ENCODE results near the gene BOD1L1. TPM values are rescaled to one million over a fixed set of nuclear protein-coding genes. Genes with fewer than 3 reads are reported as not detected.

The BOD1L1 gene
- total RNA-seq, 2 experiments from 2014 or later, result 32.2 to 34.8 TPM

- no peaks in the 10 kb centered on the region for H3K9me3 Mint-ChIP-seq
- CTCF ChIA-PET, result interaction anchor here (0.6 kb wide), 1 partner anchor 820 kb away, joined by 3 read pairs; no protein-coding TSS in a partner anchor
- peaks cover 64% of the 10 kb centered on the region for H3K27me3 Mint-ChIP-seq
- H3K27ac Mint-ChIP-seq, result no peak overlapping the region
- DNase-seq, result no peak
- H3K36me3 Mint-ChIP-seq (ENCODE audit: low read depth), result peaks cover 16% of the 10 kb centered on the region
- peak overlapping the region; percentile 55 for H3K4me3 Mint-ChIP-seq
- peaks cover 41% of the 10 kb centered on the region for H3K4me1 Mint-ChIP-seq
- POLR2A ChIA-PET, result no interaction called here
These were observed 81.2 kb downstream of the BOD1L1 start for GRCh38 chr4:13546142-13546940.

GRCh38 chr4:13545394-13545808 lies 82.1 kb downstream of the BOD1L1 start:
- Mint-ChIP-seq H3K9me3 (no peaks in the 10 kb centered on the region), H3K27me3 (peaks cover 66% of the 10 kb centered on the region), H3K4me3 (peak overlapping the region; percentile 57), H3K4me1 (peaks cover 43% of the 10 kb centered on the region), H3K36me3 (ENCODE audit: low read depth) (peaks cover 16% of the 10 kb centered on the region), H3K27ac (peak overlapping the region; percentile 6)
- DNase-seq, result no peak
- POLR2A ChIA-PET, result no interaction called here
- CTCF ChIA-PET, result no interaction called here

GRCh38 chr4:13544606-13545393 lies 82.7 kb downstream of the BOD1L1 start:
- peak overlapping the region; percentile 57 for H3K4me3 Mint-ChIP-seq
- peak; percentile 48 for DNase-seq
- H3K9me3 Mint-ChIP-seq, result no peaks in the 10 kb centered on the region
- H3K4me1 Mint-ChIP-seq, result peaks cover 47% of the 10 kb centered on the region
- peaks cover 16% of the 10 kb centered on the region for H3K36me3 Mint-ChIP-seq (ENCODE audit: low read depth)
- H3K27ac Mint-ChIP-seq, result peak overlapping the region; percentile 6
- POLR2A ChIA-PET, result interaction anchor here (0.8 kb wide), 1 partner anchor 17 kb away, joined by 3 read pairs; no protein-coding TSS in a partner anchor
- peaks cover 70% of the 10 kb centered on the region for H3K27me3 Mint-ChIP-seq
- CTCF ChIA-PET, result no interaction called here

- Mint-ChIP-seq H3K9me3 (no peaks in the 10 kb centered on the region), H3K4me1 (peaks cover 44% of the 10 kb centered on the region), H3K27me3 (peaks cover 72% of the 10 kb centered on the region), H3K27ac (peak within 1 kb of the TSS; percentile 21), H3K36me3 (ENCODE audit: low read depth) (peaks cover 21% of the 10 kb centered on the region), H3K4me3 (peak within 1 kb of the TSS; percentile 57)
- ChIA-PET POLR2A (interaction anchor here (0.8 kb wide), 1 partner anchor 16 kb away, joined by 3 read pairs; no protein-coding TSS in a partner anchor), CTCF (interaction anchor here (1.5 kb wide), 1 partner anchor 14 kb away, joined by 4 read pairs; no protein-coding TSS in a partner anchor)
- DNase-seq, result no peak
These were observed 83.5 kb downstream of the BOD1L1 start, which contains the start of gene NKX3-2 for GRCh38 chr4:13543839-13544605. NKX3-2 (minus strand) TSS chr4:13544508; CDS start chr4:13544414, 94 bp downstream.

GRCh38 chr4:13543032-13543838 lies 84.3 kb downstream of the BOD1L1 start:
- POLR2A ChIA-PET, result no interaction called here
- CTCF ChIA-PET, result interaction anchor here (1.3 to 1.5 kb wide), 2 partner anchors 11 to 13 kb away, joined by 3 to 4 read pairs; no protein-coding TSS in a partner anchor
- H3K27me3 Mint-ChIP-seq, result peaks cover 72% of the 10 kb centered on the region
- H3K27ac Mint-ChIP-seq, result peak overlapping the region; percentile 31
- peak overlapping the region; percentile 17 for H3K4me3 Mint-ChIP-seq
- peaks cover 43% of the 10 kb centered on the region for H3K4me1 Mint-ChIP-seq
- no peak for DNase-seq
- H3K9me3 Mint-ChIP-seq, result no peaks in the 10 kb centered on the region
- peaks cover 28% of the 10 kb centered on the region for H3K36me3 Mint-ChIP-seq (ENCODE audit: low read depth)

- POLR2A ChIA-PET, result no interaction called here
- Mint-ChIP-seq H3K9me3 (no peaks in the 10 kb centered on the region), H3K4me3 (no peak overlapping the region), H3K36me3 (ENCODE audit: low read depth) (peaks cover 30% of the 10 kb centered on the region), H3K4me1 (peaks cover 43% of the 10 kb centered on the region), H3K27me3 (peaks cover 79% of the 10 kb centered on the region), H3K27ac (peak overlapping the region; percentile 31)
- CTCF ChIA-PET, result interaction anchor here (1.3 to 1.5 kb wide), 3 partner anchors 11 to 59 kb away, joined by 3 to 4 read pairs (median 3); no protein-coding TSS in a partner anchor
- no peak for DNase-seq
These were observed 84.9 kb downstream of the BOD1L1 start for GRCh38 chr4:13542577-13543031.

- H3K4me3 Mint-ChIP-seq, result no peak overlapping the region
- CTCF ChIA-PET, result interaction anchor here (1.3 to 1.4 kb wide), 2 partner anchors 10 to 59 kb away, joined by 3 read pairs; no protein-coding TSS in a partner anchor
- DNase-seq, result no peak
- H3K9me3 Mint-ChIP-seq, result peaks cover under 1% of the 10 kb centered on the region
- H3K27ac Mint-ChIP-seq, result no peak overlapping the region
- POLR2A ChIA-PET, result no interaction called here
- peaks cover 82% of the 10 kb centered on the region for H3K27me3 Mint-ChIP-seq
- H3K4me1 Mint-ChIP-seq, result peaks cover 44% of the 10 kb centered on the region
- H3K36me3 Mint-ChIP-seq (ENCODE audit: low read depth), result peaks cover 31% of the 10 kb centered on the region
These were observed 85.6 kb downstream of the BOD1L1 start for GRCh38 chr4:13541720-13542576.

GRCh38 chr4:13541176-13541604 lies 86.3 kb downstream of the BOD1L1 start:
- Mint-ChIP-seq H3K36me3 (ENCODE audit: low read depth) (peaks cover 31% of the 10 kb centered on the region), H3K27me3 (peaks cover 82% of the 10 kb centered on the region), H3K4me3 (no peak overlapping the region), H3K4me1 (peaks cover 39% of the 10 kb centered on the region), H3K9me3 (peaks cover 2% of the 10 kb centered on the region), H3K27ac (no peak overlapping the region)
- CTCF ChIA-PET, result interaction anchor here (1.4 kb wide), 1 partner anchor 58 kb away, joined by 3 read pairs; no protein-coding TSS in a partner anchor
- POLR2A ChIA-PET, result no interaction called here
- no peak for DNase-seq

GRCh38 chr4:13540446-13541175 lies 86.9 kb downstream of the BOD1L1 start:
- Mint-ChIP-seq H3K4me3 (no peak overlapping the region), H3K4me1 (peaks cover 36% of the 10 kb centered on the region), H3K27ac (no peak overlapping the region), H3K36me3 (ENCODE audit: low read depth) (peaks cover 29% of the 10 kb centered on the region), H3K27me3 (peaks cover 85% of the 10 kb centered on the region), H3K9me3 (peaks cover 2% of the 10 kb centered on the region)
- POLR2A ChIA-PET, result no interaction called here
- CTCF ChIA-PET, result interaction anchor here (0.8 to 1.0 kb wide), 2 partner anchors 7 to 15 kb away, joined by 4 to 5 read pairs; no protein-coding TSS in a partner anchor
- DNase-seq, result no peak

GRCh38 chr4:13539619-13540445 lies 87.7 kb downstream of the BOD1L1 start:
- Mint-ChIP-seq H3K27ac (no peak overlapping the region), H3K36me3 (ENCODE audit: low read depth) (peaks cover 25% of the 10 kb centered on the region), H3K4me3 (peak overlapping the region; percentile 7), H3K27me3 (peaks cover 84% of the 10 kb centered on the region), H3K4me1 (peaks cover 29% of the 10 kb centered on the region), H3K9me3 (peaks cover 2% of the 10 kb centered on the region)
- DNase-seq, result no peak
- POLR2A ChIA-PET, result no interaction called here
- CTCF ChIA-PET, result interaction anchor here (0.8 to 1.0 kb wide), 2 partner anchors 8 to 14 kb away, joined by 4 to 5 read pairs; no protein-coding TSS in a partner anchor

Measured in activated CD4-positive, alpha-beta memory T cell treated with anti-CD3 and anti-CD28 coated beads, Interleukin-2, amount 10 ng/mL, durations not matched to agents 7 days and 5 days (primary cell).